Endothelial cell of umbilical vein (primary cell): Measurements from ENCODE around the gene KLHL36.

ENCODE experiments used
- EZH2 ChIP-seq: IDR thresholded peaks from 2 replicates; pipeline ENCODE4 v1.6.1; 2012; ENCODE audit warnings: borderline replicate concordance, low read depth, mild to moderate bottlenecking, moderate library complexity, low read length, inconsistent platforms; ENCODE audit not compliant: severe bottlenecking
- POLR2A ChIP-seq: IDR thresholded peaks from 2 replicates; pipeline ENCODE4 v1.6.1; 2012; ENCODE audit warnings: low read depth, mild to moderate bottlenecking, control low read depth, low read length
- POLR2AphosphoS5 ChIP-seq: IDR thresholded peaks from 2 replicates; pipeline ENCODE4 v1.6.1; 2012; ENCODE audit warnings: low read depth, mild to moderate bottlenecking, control low read depth, low read length, moderate library complexity; ENCODE audit not compliant: insufficient read depth
- TF ChIP-seq, protein P1 (sequence below): IDR thresholded peaks from 2 replicates; pipeline ENCODE4 v1.6.1; 2011; ENCODE audit not compliant: insufficient read depth, insufficient read length
- TF ChIP-seq, protein P2 (sequence below), 2 donors: IDR thresholded peaks; 1 replicate in 1 of 2; 2 replicates in 1 of 2; pipeline ENCODE4 v1.5.1; 2011; ENCODE audit warnings: low read length in 2 of 2, mild to moderate bottlenecking in 2 of 2, moderate library complexity in 2 of 2, control low read depth in 1 of 2, inconsistent platforms in 1 of 2, low read depth in 1 of 2; ENCODE audit not compliant: insufficient read depth in 1 of 2; ENCODE audit errors: extremely low read depth in 1 of 2

DNA sequence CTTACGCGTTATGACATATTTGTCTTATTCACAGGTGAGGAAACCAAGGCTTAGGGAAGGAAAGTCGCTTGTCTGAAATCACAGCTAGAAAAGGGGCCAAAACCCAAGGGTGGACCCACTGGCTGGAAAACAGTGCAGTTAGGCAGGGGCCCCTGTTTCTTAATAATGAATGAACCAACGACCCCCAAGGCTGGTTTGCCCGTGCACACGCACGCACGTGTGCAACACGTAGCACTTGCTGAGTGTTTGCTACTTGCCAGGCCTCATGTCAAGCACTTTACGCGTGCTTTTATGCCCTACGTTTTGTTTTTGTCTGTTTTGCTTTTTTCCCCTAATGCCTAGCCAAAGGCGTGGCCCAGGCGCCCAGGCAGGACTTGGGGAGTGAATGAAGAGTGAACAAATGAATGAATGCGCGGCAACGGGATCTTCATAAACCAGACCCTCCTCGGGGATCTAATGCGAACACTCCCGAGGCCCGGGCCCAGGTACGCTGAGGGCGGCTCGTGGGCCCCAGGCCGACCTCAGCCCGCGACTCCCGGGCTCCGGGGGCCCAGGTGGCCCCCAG lies 50.9 kb downstream of the KLHL36 start:
- TF ChIP-seq, protein P1, sequence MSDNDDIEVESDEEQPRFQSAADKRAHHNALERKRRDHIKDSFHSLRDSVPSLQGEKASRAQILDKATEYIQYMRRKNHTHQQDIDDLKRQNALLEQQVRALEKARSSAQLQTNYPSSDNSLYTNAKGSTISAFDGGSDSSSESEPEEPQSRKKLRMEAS, result no peak
- TF ChIP-seq POLR2A, result no peak
- TF ChIP-seq, protein P2, sequence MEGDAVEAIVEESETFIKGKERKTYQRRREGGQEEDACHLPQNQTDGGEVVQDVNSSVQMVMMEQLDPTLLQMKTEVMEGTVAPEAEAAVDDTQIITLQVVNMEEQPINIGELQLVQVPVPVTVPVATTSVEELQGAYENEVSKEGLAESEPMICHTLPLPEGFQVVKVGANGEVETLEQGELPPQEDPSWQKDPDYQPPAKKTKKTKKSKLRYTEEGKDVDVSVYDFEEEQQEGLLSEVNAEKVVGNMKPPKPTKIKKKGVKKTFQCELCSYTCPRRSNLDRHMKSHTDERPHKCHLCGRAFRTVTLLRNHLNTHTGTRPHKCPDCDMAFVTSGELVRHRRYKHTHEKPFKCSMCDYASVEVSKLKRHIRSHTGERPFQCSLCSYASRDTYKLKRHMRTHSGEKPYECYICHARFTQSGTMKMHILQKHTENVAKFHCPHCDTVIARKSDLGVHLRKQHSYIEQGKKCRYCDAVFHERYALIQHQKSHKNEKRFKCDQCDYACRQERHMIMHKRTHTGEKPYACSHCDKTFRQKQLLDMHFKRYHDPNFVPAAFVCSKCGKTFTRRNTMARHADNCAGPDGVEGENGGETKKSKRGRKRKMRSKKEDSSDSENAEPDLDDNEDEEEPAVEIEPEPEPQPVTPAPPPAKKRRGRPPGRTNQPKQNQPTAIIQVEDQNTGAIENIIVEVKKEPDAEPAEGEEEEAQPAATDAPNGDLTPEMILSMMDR (IDR thresholded peaks at IDR 0.05; ENCODE audit: extremely low read depth in 1 of 2, insufficient read depth in 1 of 2, low read depth in 1 of 2, low read length in 2 of 2), result no peak
- TF ChIP-seq EZH2, result no peak
- TF ChIP-seq POLR2AphosphoS5, result no peak
